Thoracic aorta (tissue), 2 donors: ENCODE data around the gene CPB2. TPM values are rescaled to one million over a fixed set of nuclear protein-coding genes. Genes with fewer than 3 reads are reported as not detected.

Experiments used
- ATAC-seq: fragments of 150-250 bp; one replicate; pipeline ENCODE4 v1.8.0; 2017; ENCODE audit warnings: low read depth; ENCODE audit not compliant: insufficient number of reproducible peaks, low FRiP score
- DNase-seq: peaks from one replicate; pipeline ENCODE4 v3.0.0-alpha.2; 2020; ENCODE audit warnings: low spot score
- H3K27ac ChIP-seq, 2 donors: fragments of 200-600 bp; sonication (generic); 1 replicate in 1 of 2; 2 replicates in 1 of 2; pipeline ENCODE4 v1.5.1; 2016; ENCODE audit warnings: mild to moderate bottlenecking in 2 of 2, moderate library complexity in 2 of 2
- H3K27me3 ChIP-seq: fragments of 200-600 bp; sonication (generic); replicated peaks from 2 replicates; pipeline ENCODE4 v1.6.0; 2016; ENCODE audit warnings: mild to moderate bottlenecking; ENCODE audit not compliant: insufficient read depth
- H3K36me3 ChIP-seq: fragments of 200-600 bp; sonication (generic); one replicate; pipeline ENCODE4 v1.5.1; 2016
- H3K4me1 ChIP-seq, 2 donors: fragments of 200-600 bp; sonication (generic); 1 replicate in 1 of 2; 2 replicates in 1 of 2; pipeline versions ENCODE4 v1.5.1 to v1.6.0; 2016; ENCODE audit warnings: low read depth in 2 of 2, mild to moderate bottlenecking in 1 of 2; ENCODE audit not compliant: control insufficient read depth in 1 of 2
- H3K4me3 ChIP-seq: fragments of 200-600 bp; sonication (generic); 2 replicates; pipeline ENCODE4 v1.5.1; 2016; ENCODE audit warnings: mild to moderate bottlenecking
- H3K9me3 ChIP-seq: fragments of 200-600 bp; sonication (generic); 2 replicates; pipeline ENCODE4 v1.5.1; 2016
- CTCF ChIP-seq: fragments of 200-600 bp; sonication (generic); IDR thresholded peaks from one replicate; pipeline ENCODE4 v1.5.1; 2019; ENCODE audit warnings: antibody characterized with exemption
- total RNA-seq, 2 donors: library from RNA; depleted of rRNA; stranded (reverse); fragments of >200 nt; gene quantifications; one replicate each; pipeline versions ENCODE4 v1.1.0 to v1.2.3, GENCODE V29; 2016

Gene CPB2
- total RNA-seq, 2 donors from 2014 or later: not detected

- H3K9me3 ChIP-seq: no peaks in the 10 kb centered on the region
- H3K27me3 ChIP-seq: no peaks in the 10 kb centered on the region
- ATAC-seq (no peak), DNase-seq (no peak)
- no peak overlapping the region for H3K27ac ChIP-seq
- no peak overlapping the region for H3K4me3 ChIP-seq
- no peaks in the 10 kb centered on the region for H3K4me1 ChIP-seq
- H3K36me3 ChIP-seq: no peaks in the 10 kb centered on the region
- TF ChIP-seq CTCF: no peak
These were observed 29.7 kb upstream of the CPB2 start for GRCh38 chr13:46134494-46134893.

- no peak for TF ChIP-seq CTCF
- no peaks in the 10 kb centered on the region for H3K9me3 ChIP-seq
- H3K27ac ChIP-seq: no peak overlapping the region
- ATAC-seq (no peak), DNase-seq (no peak)
- no peaks in the 10 kb centered on the region for H3K4me1 ChIP-seq
- no peaks in the 10 kb centered on the region for H3K27me3 ChIP-seq
- no peak overlapping the region for H3K4me3 ChIP-seq
- no peaks in the 10 kb centered on the region for H3K36me3 ChIP-seq
These were observed 27.3 kb upstream of the CPB2 start for GRCh38 chr13:46132109-46132508.

- no peak overlapping the region for H3K27ac ChIP-seq
- ATAC-seq (no peak), DNase-seq (no peak)
- no peak overlapping the region for H3K4me3 ChIP-seq
- H3K4me1 ChIP-seq: no peaks in the 10 kb centered on the region
- no peaks in the 10 kb centered on the region for H3K9me3 ChIP-seq
- H3K27me3 ChIP-seq: no peaks in the 10 kb centered on the region
- no peaks in the 10 kb centered on the region for H3K36me3 ChIP-seq
- no peak for TF ChIP-seq CTCF
These were observed 26.9 kb upstream of the CPB2 start for GRCh38 chr13:46131705-46132104.

- no peaks in the 10 kb centered on the region for H3K4me1 ChIP-seq
- H3K9me3 ChIP-seq: no peaks in the 10 kb centered on the region
- H3K27me3 ChIP-seq: no peaks in the 10 kb centered on the region
- no peaks in the 10 kb centered on the region for H3K36me3 ChIP-seq
- H3K4me3 ChIP-seq: no peak overlapping the region
- no peak for DNase-seq
- ATAC-seq: no peak
- TF ChIP-seq CTCF: no peak
- no peak overlapping the region for H3K27ac ChIP-seq
These were observed 25.3 kb upstream of the CPB2 start for GRCh38 chr13:46129955-46130618.

GRCh38 chr13:46129124-46129523 is 24.3 kb upstream of the CPB2 start:
- no peaks in the 10 kb centered on the region for H3K9me3 ChIP-seq
- no peak for DNase-seq
- H3K4me3 ChIP-seq: no peak overlapping the region
- H3K4me1 ChIP-seq: no peaks in the 10 kb centered on the region
- no peak overlapping the region for H3K27ac ChIP-seq
- no peak for ATAC-seq
- no peak for TF ChIP-seq CTCF
- no peaks in the 10 kb centered on the region for H3K27me3 ChIP-seq
- no peaks in the 10 kb centered on the region for H3K36me3 ChIP-seq
